ENCODE data around the gene GATA1. TPM values are rescaled to one million over a fixed set of nuclear protein-coding genes. Genes with fewer than 3 reads are reported as not detected.

The GATA1 gene
- total RNA-seq, 1 experiment from 2014 or later = not detected

- Histone ChIP-seq H3K9me3 (no peaks in the 10 kb centered on the region), H3K36me3 (ENCODE audit: control insufficient read depth, insufficient read depth, low read length) (no peaks in the 10 kb centered on the region), H3K4me3 (ENCODE audit: low read depth, low read length) (no peak overlapping the region), H3K27me3 (replicated peaks; ENCODE audit: control insufficient read depth, insufficient read depth, low read length) (no peaks in the 10 kb centered on the region), H3K4me1 (no peaks in the 10 kb centered on the region)
- ChIA-PET CTCF (no interaction called here), POLR2A (no interaction called here)
- Mint-ChIP-seq H3K4me3 (ENCODE audit: unreplicated experiment) (no peak overlapping the region), H3K36me3 (ENCODE audit: insufficient read depth, unreplicated experiment) (no peaks in the 10 kb centered on the region), H3K27ac (ENCODE audit: unreplicated experiment) (no peak overlapping the region), H3K27me3 (ENCODE audit: insufficient read depth, unreplicated experiment) (peaks cover 8% of the 10 kb centered on the region), H3K9me3 (ENCODE audit: unreplicated experiment) (no peaks in the 10 kb centered on the region), H3K4me1 (ENCODE audit: low read depth, unreplicated experiment) (no peaks in the 10 kb centered on the region)
- intact Hi-C loops (cut with micrococcal nuclease; ENCODE audit: unreplicated experiment) = no loop called here
- TF ChIP-seq CTCF (IDR thresholded peaks at IDR 0.05; ENCODE audit: insufficient read depth in 1 of 2, low read depth in 1 of 2, low read length in 1 of 2, severe bottlenecking in 1 of 2, unreplicated experiment in 1 of 2) = no peak
- DNase-seq = no peak
- no TSS peak for BruUV-seq (replicated peaks)
Observed at GRCh38 chrX:48781705-48782104, 4.7 kb upstream of the GATA1 start.

GRCh38 chrX:48782216-48782615 is 4.2 kb upstream of the GATA1 start:
- DNase-seq = no peak
- H3K9me3 Mint-ChIP-seq (ENCODE audit: unreplicated experiment) = no peaks in the 10 kb centered on the region
- no peaks in the 10 kb centered on the region for H3K36me3 ChIP-seq (ENCODE audit: control insufficient read depth, insufficient read depth, low read length)
- intact Hi-C loops (cut with micrococcal nuclease; ENCODE audit: unreplicated experiment) = no loop called here
- no peak overlapping the region for H3K4me3 Mint-ChIP-seq (ENCODE audit: unreplicated experiment)
- H3K9me3 ChIP-seq = no peaks in the 10 kb centered on the region
- TF ChIP-seq CTCF (IDR thresholded peaks at IDR 0.05; ENCODE audit: insufficient read depth in 1 of 2, low read depth in 1 of 2, low read length in 1 of 2, severe bottlenecking in 1 of 2, unreplicated experiment in 1 of 2) = no peak
- peaks cover 3% of the 10 kb centered on the region for H3K27me3 Mint-ChIP-seq (ENCODE audit: insufficient read depth, unreplicated experiment)
- H3K27ac Mint-ChIP-seq (ENCODE audit: unreplicated experiment) = no peak overlapping the region
- CTCF ChIA-PET = no interaction called here
- no peaks in the 10 kb centered on the region for H3K27me3 ChIP-seq (replicated peaks; ENCODE audit: control insufficient read depth, insufficient read depth, low read length)
- H3K36me3 Mint-ChIP-seq (ENCODE audit: insufficient read depth, unreplicated experiment) = no peaks in the 10 kb centered on the region
- no peaks in the 10 kb centered on the region for H3K4me1 ChIP-seq
- H3K4me1 Mint-ChIP-seq (ENCODE audit: low read depth, unreplicated experiment) = no peaks in the 10 kb centered on the region
- no peak overlapping the region for H3K4me3 ChIP-seq (ENCODE audit: low read depth, low read length)
- POLR2A ChIA-PET = no interaction called here
- BruUV-seq (replicated peaks) = no TSS peak

- Mint-ChIP-seq H3K36me3 (ENCODE audit: insufficient read depth, unreplicated experiment) (no peaks in the 10 kb centered on the region), H3K27ac (ENCODE audit: unreplicated experiment) (no peak overlapping the region), H3K9me3 (ENCODE audit: unreplicated experiment) (no peaks in the 10 kb centered on the region), H3K27me3 (ENCODE audit: insufficient read depth, unreplicated experiment) (no peaks in the 10 kb centered on the region), H3K4me1 (ENCODE audit: low read depth, unreplicated experiment) (no peaks in the 10 kb centered on the region), H3K4me3 (ENCODE audit: unreplicated experiment) (no peak overlapping the region)
- DNase-seq = no peak
- ChIA-PET POLR2A (no interaction called here), CTCF (no interaction called here)
- intact Hi-C loops (cut with micrococcal nuclease; ENCODE audit: unreplicated experiment) = no loop called here
- no peak overlapping the region for H3K4me3 ChIP-seq (ENCODE audit: low read depth, low read length)
- no peaks in the 10 kb centered on the region for H3K36me3 ChIP-seq (ENCODE audit: control insufficient read depth, insufficient read depth, low read length)
- no peaks in the 10 kb centered on the region for H3K4me1 ChIP-seq
- no peaks in the 10 kb centered on the region for H3K9me3 ChIP-seq
- BruUV-seq (replicated peaks) = no TSS peak
- no peak for TF ChIP-seq CTCF (IDR thresholded peaks at IDR 0.05; ENCODE audit: insufficient read depth in 1 of 2, low read depth in 1 of 2, low read length in 1 of 2, severe bottlenecking in 1 of 2, unreplicated experiment in 1 of 2)
- H3K27me3 ChIP-seq (replicated peaks; ENCODE audit: control insufficient read depth, insufficient read depth, low read length) = no peaks in the 10 kb centered on the region
Observed at GRCh38 chrX:48782795-48783194, 3.6 kb upstream of the GATA1 start.
